Measurements from ENCODE around the gene LIN52.

GRCh38 chr14:74085828-74086227, 1.1 kb downstream of the LIN52 start:
- no peak for TF ChIP-seq EZH2 (IDR thresholded peaks at IDR 0.05; ENCODE audit: borderline replicate concordance, low read depth, low read length, poor library complexity, severe bottlenecking)
- no peak for TF ChIP-seq CTCF (conservative IDR thresholded peaks at IDR 0.05; ENCODE audit: low read depth, low read length)

All from A673 (cell line).